SU-DHL-6 (cell line): ENCODE data around the gene SPOCK1.

Experiments
- H2AFZ ChIP-seq: fragments of 200-600 bp; sonication (generic); 2 replicates; pipeline ENCODE4 v1.6.1; 2014; ENCODE audit warnings: low read depth, mild to moderate bottlenecking, moderate library complexity, mixed read lengths, antibody characterized with exemption, low read length; ENCODE audit not compliant: severe bottlenecking
- H3F3A ChIP-seq: fragments of 200-600 bp; shearing (Covaris generic); 2 replicates; pipeline ENCODE4 v1.6.0; 2016; ENCODE audit warnings: antibody characterized with exemption, mild to moderate bottlenecking; ENCODE audit not compliant: insufficient read depth
- H3K27ac ChIP-seq: fragments of 200-600 bp; sonication (generic); 2 replicates; pipeline ENCODE4 v1.5.1; 2016; ENCODE audit warnings: low read depth, mild to moderate bottlenecking, low read length, moderate library complexity, mixed read lengths
- H3K27me3 ChIP-seq: fragments of 200-600 bp; sonication (generic), shearing (Covaris generic); 2 replicates; pipeline ENCODE4 v1.6.0; 2014; ENCODE audit warnings: mild to moderate bottlenecking, low read length
- H3K36me3 ChIP-seq: fragments of 200-600 bp; sonication (generic); 2 replicates; pipeline ENCODE4 v1.6.1; 2014; ENCODE audit warnings: mild to moderate bottlenecking, low read length, mixed read lengths
- H3K4me2 ChIP-seq: fragments of 300-600, 200-600 bp; shearing (Covaris generic), sonication (generic); 2 replicates; pipeline ENCODE4 v1.6.0; 2014; ENCODE audit warnings: low read length, low read depth, mild to moderate bottlenecking; ENCODE audit not compliant: poor library complexity, severe bottlenecking
- H3K4me3 ChIP-seq: fragments of 200-600 bp; sonication (generic); 2 replicates; pipeline ENCODE4 v1.5.1; 2014; ENCODE audit warnings: antibody characterized with exemption, low read length, mild to moderate bottlenecking, mixed read lengths; ENCODE audit not compliant: insufficient read depth, poor library complexity, severe bottlenecking
- H3K79me2 ChIP-seq: fragments of 200-600 bp; sonication (generic); 2 replicates; pipeline ENCODE4 v1.6.1; 2014; ENCODE audit warnings: mild to moderate bottlenecking, low read length, moderate library complexity; ENCODE audit not compliant: insufficient read depth
- H3K9ac ChIP-seq: fragments of 200-600 bp; sonication (generic); 2 replicates; pipeline ENCODE4 v1.7.0; 2014; ENCODE audit warnings: mild to moderate bottlenecking, low read length
- H3K9me2 ChIP-seq: fragments of 200-600 bp; sonication (generic); replicated peaks from 2 replicates; pipeline ENCODE4 v1.6.1; 2014; ENCODE audit warnings: low read length; ENCODE audit not compliant: insufficient read depth
- H3K9me3 ChIP-seq: fragments of 200-600 bp; sonication (generic); 2 replicates; pipeline ENCODE4 v1.6.1; 2014; ENCODE audit warnings: low read length, mixed read lengths; ENCODE audit not compliant: insufficient read depth
- H4K20me1 ChIP-seq: fragments of 200-600 bp; sonication (generic); 2 replicates; pipeline ENCODE4 v1.6.1; 2014; ENCODE audit warnings: low read depth, mild to moderate bottlenecking, antibody characterized with exemption, low read length, moderate library complexity, mixed read lengths
- CTCF ChIP-seq: fragments of 200-600 bp; sonication (generic); IDR thresholded peaks from one replicate; pipeline ENCODE4 v1.5.1; 2017; ENCODE audit warnings: antibody characterized with exemption, mild to moderate bottlenecking, low read length, moderate library complexity; ENCODE audit not compliant: insufficient read depth, poor library complexity, severe bottlenecking
- EZH2phosphoT487 ChIP-seq: fragments of 200-600 bp; sonication (generic), shearing (Covaris generic); conservative IDR thresholded peaks from 2 replicates; pipeline ENCODE4 v1.6.1; 2018; ENCODE audit warnings: mild to moderate bottlenecking, antibody characterized with exemption, low read length, moderate library complexity, mixed read lengths

The SPOCK1 gene

DNA sequence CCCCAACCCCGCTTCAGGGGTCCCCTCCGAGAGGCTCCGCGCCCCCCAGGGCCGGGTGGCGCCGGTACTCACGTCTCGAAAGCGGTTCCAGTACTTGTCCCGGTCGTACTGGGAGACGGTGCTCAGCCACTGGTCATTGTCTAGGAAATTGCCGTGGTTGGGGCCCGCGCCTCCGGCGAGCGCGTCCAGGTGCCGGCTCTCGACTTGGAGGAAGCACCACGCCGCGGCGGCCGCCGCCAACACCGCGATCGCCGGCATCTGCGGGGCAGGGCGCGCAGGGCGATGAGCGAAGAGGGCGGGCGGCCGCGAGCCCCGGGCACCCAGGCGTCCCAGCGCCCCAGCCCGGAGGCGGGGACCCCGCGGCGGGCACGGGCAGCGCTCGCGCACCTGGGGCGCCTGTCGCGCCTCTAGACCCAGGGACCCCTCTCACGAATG, 808 bp downstream of the SPOCK1 start:
- Histone ChIP-seq H3K4me3 (no peak overlapping the region), H3K27me3 (no peaks in the 10 kb centered on the region), H2AFZ (no peak overlapping the region), H3K9me2 (no peaks in the 10 kb centered on the region), H3K36me3 (no peaks in the 10 kb centered on the region), H3K4me2 (no peak overlapping the region), H4K20me1 (no peaks in the 10 kb centered on the region), H3K79me2 (no peaks in the 10 kb centered on the region), H3K27ac (no peak overlapping the region), H3K9me3 (no peaks in the 10 kb centered on the region), H3K9ac (no peak overlapping the region), H3F3A (no peaks in the 10 kb centered on the region)
- TF ChIP-seq CTCF (no peak), EZH2phosphoT487 (no peak)

- no peak for TF ChIP-seq CTCF
- no peak for TF ChIP-seq EZH2phosphoT487
- H2AFZ ChIP-seq = no peak overlapping the region
- no peak overlapping the region for H3K9ac ChIP-seq
Observed at GRCh38 chr5:137497396-137498290, 1.5 kb downstream of the SPOCK1 start.

DNA sequence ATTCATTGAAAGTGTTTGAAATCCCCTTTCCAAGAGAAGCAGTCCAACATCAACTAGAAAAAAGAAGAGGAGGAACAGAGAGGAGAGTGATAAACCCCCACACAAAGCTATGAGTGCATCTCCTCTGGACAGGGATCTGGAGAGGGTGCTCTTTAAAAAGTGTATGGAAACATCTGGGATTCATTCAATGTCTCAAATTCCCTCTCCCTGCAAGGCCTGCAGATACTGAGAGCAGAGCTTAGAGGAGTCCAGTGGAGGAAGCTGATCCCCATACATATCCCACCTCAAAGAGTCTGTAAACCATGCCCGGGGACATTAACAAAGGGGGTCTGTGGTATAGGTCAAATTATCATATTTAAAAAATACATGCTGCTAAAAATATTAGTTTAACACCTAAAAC, 2.2 kb downstream of the SPOCK1 start:
- Histone ChIP-seq H2AFZ (no peak overlapping the region), H3K9ac (no peak overlapping the region), H3K36me3 (no peaks in the 10 kb centered on the region), H3K27ac (no peak overlapping the region), H4K20me1 (no peaks in the 10 kb centered on the region), H3K9me2 (no peaks in the 10 kb centered on the region), H3F3A (no peaks in the 10 kb centered on the region), H3K9me3 (no peaks in the 10 kb centered on the region), H3K79me2 (no peaks in the 10 kb centered on the region), H3K4me3 (no peak overlapping the region), H3K27me3 (no peaks in the 10 kb centered on the region), H3K4me2 (no peak overlapping the region)
- TF ChIP-seq CTCF = no peak
- no peak for TF ChIP-seq EZH2phosphoT487

More at GRCh38 chr5:137497396-137498290, 1.5 kb downstream of the SPOCK1 start:
- no peak overlapping the region for H3K27ac ChIP-seq
- H3K36me3 ChIP-seq = no peaks in the 10 kb centered on the region
- no peaks in the 10 kb centered on the region for H3K27me3 ChIP-seq
- no peaks in the 10 kb centered on the region for H3K9me3 ChIP-seq
- H3K4me3 ChIP-seq = no peak overlapping the region
- no peaks in the 10 kb centered on the region for H3K79me2 ChIP-seq
- no peaks in the 10 kb centered on the region for H4K20me1 ChIP-seq
- H3K4me2 ChIP-seq = no peak overlapping the region
- H3F3A ChIP-seq = no peaks in the 10 kb centered on the region
- no peaks in the 10 kb centered on the region for H3K9me2 ChIP-seq
